SK-N-SH (cell line): ENCODE results near the gene LAMP5. TPM values are rescaled to one million over a fixed set of nuclear protein-coding genes. Genes with fewer than 3 reads are reported as not detected.
A peak's percentile ranks its signal among the peaks of the same experiment; 100 is the strongest.

ENCODE experiments used
- CTCF ChIA-PET: fragments of 300-600, 350-600 bp; formaldehyde crosslinking; extraction: SDS; loops from one replicate; lab custom pipeline; 2021; lab: Yijun Ruan, JAX
- POLR2A ChIA-PET: fragments of 350-600 bp; sonication (Branson Sonifier 250); formaldehyde crosslinking; extraction: SDS; loops from one replicate; lab custom pipeline; 2020; ENCODE audit warnings: antibody characterized with exemption, inconsistent platforms; lab: Yijun Ruan, JAX
- DNase-seq: peaks from one replicate; pipeline ENCODE4 v3.0.0; 2012
- H2AFZ ChIP-seq: fragments of 200-600 bp; sonication (generic); 2 replicates; pipeline ENCODE4 v1.8.1; 2016; ENCODE audit warnings: antibody characterized with exemption, mild to moderate bottlenecking, low read depth
- H3F3A ChIP-seq: fragments of 200-600 bp; sonication (generic); replicated peaks from 2 replicates; pipeline ENCODE3; 2016; ENCODE audit warnings: antibody characterized with exemption, mild to moderate bottlenecking; ENCODE audit not compliant: insufficient read depth
- H3K27ac ChIP-seq, 2 experiments: fragments of 200-500 bp in 1 of 2; fragments of 200-600 bp in 1 of 2; sonication (Bioruptor generic) in 1 of 2; sonication (generic), shearing (Covaris generic) in 1 of 2; 2 replicates each; pipeline versions ENCODE4 v1.5.1 to v1.6.1; 2014 to 2016; ENCODE audit warnings: low read depth in 2 of 2, inconsistent platforms in 1 of 2, low read length in 1 of 2, mild to moderate bottlenecking in 1 of 2, mixed read lengths in 1 of 2
- H3K27me3 ChIP-seq: fragments of 200-600 bp; sonication (generic), shearing (Covaris generic); 2 replicates; pipeline ENCODE4 v1.6.1; 2016; ENCODE audit warnings: mixed run types; ENCODE audit not compliant: insufficient read depth
- H3K36me3 ChIP-seq, 2 experiments: fragments of 200-500 bp in 1 of 2; fragments of 200-600 bp in 1 of 2; sonication (Bioruptor generic) in 1 of 2; sonication (generic) in 1 of 2; replicated peaks in 1 of 2; 2 replicates each; pipeline versions ENCODE3 to v1.5.1; 2014 to 2016; ENCODE audit warnings: low read length in 1 of 2, mild to moderate bottlenecking in 1 of 2; ENCODE audit not compliant: insufficient read depth in 2 of 2, control insufficient read depth in 1 of 2
- H3K4me1 ChIP-seq, 2 experiments: fragments of 200-500 bp in 1 of 2; fragments of 200-600 bp in 1 of 2; sonication (Bioruptor generic) in 1 of 2; sonication (generic), shearing (Covaris generic) in 1 of 2; 2 replicates each; pipeline versions ENCODE4 v1.5.1 to v1.6.1; 2014 to 2016; ENCODE audit warnings: low read depth in 1 of 2, low read length in 1 of 2, mixed run types in 1 of 2; ENCODE audit not compliant: insufficient read depth in 2 of 2, control insufficient read depth in 1 of 2
- H3K4me2 ChIP-seq: fragments of 200-600 bp; sonication (generic), shearing (Covaris generic); 2 replicates; pipeline ENCODE4 v1.6.1; 2017; ENCODE audit warnings: mixed run types
- H3K4me3 ChIP-seq, 2 experiments: fragments of 200-500 bp in 1 of 2; fragments of 200-600 bp in 1 of 2; sonication (Bioruptor generic) in 1 of 2; sonication (generic), shearing (Covaris generic) in 1 of 2; 2 replicates each; pipeline versions ENCODE4 v1.5.1 to v1.8.1; 2014 to 2016; ENCODE audit warnings: low read depth in 2 of 2, inconsistent platforms in 1 of 2, low read length in 1 of 2, mild to moderate bottlenecking in 1 of 2, mixed read lengths in 1 of 2, moderate library complexity in 1 of 2
- H3K79me2 ChIP-seq: fragments of 200-600 bp; sonication (generic); 2 replicates; pipeline ENCODE4 v1.8.1; 2017; ENCODE audit warnings: mild to moderate bottlenecking; ENCODE audit not compliant: insufficient read depth
- H3K9ac ChIP-seq: fragments of 200-600 bp; sonication (generic); 2 replicates; pipeline ENCODE4 v1.6.1; 2017; ENCODE audit warnings: mixed run types
- H3K9me2 ChIP-seq: fragments of 200-600 bp; sonication (generic); 2 replicates; pipeline ENCODE4 v1.6.1; 2017; ENCODE audit warnings: mixed run types
- H3K9me3 ChIP-seq: fragments of 200-600 bp; sonication (generic); 2 replicates; pipeline ENCODE4 v1.6.1; 2017; ENCODE audit warnings: mixed run types, mild to moderate bottlenecking, moderate library complexity
- H4K20me1 ChIP-seq: fragments of 200-600 bp; sonication (generic); 2 replicates; pipeline ENCODE4 v1.6.1; 2017; ENCODE audit warnings: mild to moderate bottlenecking, mixed run types; ENCODE audit not compliant: insufficient read depth
- EP300 ChIP-seq, 2 experiments: IDR thresholded peaks; 2 replicates each; pipeline versions ENCODE4 v1.4.0 to v1.6.1; 2012; ENCODE audit warnings: borderline replicate concordance in 1 of 2, low read depth in 1 of 2, low read length in 1 of 2
- FOSL2 ChIP-seq: IDR thresholded peaks from 2 replicates; pipeline ENCODE4 v1.4.0; 2012; ENCODE audit warnings: low read depth, mild to moderate bottlenecking, moderate library complexity, borderline replicate concordance
- FOXJ3 ChIP-seq: sonication (generic); formaldehyde crosslinking; IDR thresholded peaks from 2 replicates; pipeline ENCODE4 v1.5.1; 2020; ENCODE audit warnings: mild to moderate bottlenecking, missing genetic modification reagents
- FOXM1 ChIP-seq: IDR thresholded peaks from 2 replicates; pipeline ENCODE4 v1.4.0; 2012; ENCODE audit warnings: low read depth, mild to moderate bottlenecking
- GABPA ChIP-seq: IDR thresholded peaks from 2 replicates; pipeline ENCODE4 v1.4.0; 2012; ENCODE audit warnings: low read depth, mild to moderate bottlenecking
- MEF2A ChIP-seq: IDR thresholded peaks from 2 replicates; pipeline ENCODE4 v1.4.0; 2012; ENCODE audit warnings: low read depth, borderline replicate concordance
- NFIC ChIP-seq: IDR thresholded peaks from 2 replicates; pipeline ENCODE4 v1.4.0; 2012; ENCODE audit warnings: borderline replicate concordance
- NRF1 ChIP-seq: IDR thresholded peaks from 2 replicates; pipeline ENCODE4 v1.6.1; 2012; ENCODE audit warnings: low read depth, mild to moderate bottlenecking, low read length
- RCOR1 ChIP-seq: fragments of 150-350 bp; IDR thresholded peaks from 2 replicates; pipeline ENCODE4 v1.6.1; 2017; ENCODE audit warnings: antibody characterized with exemption, low read length
- SMC3 ChIP-seq: IDR thresholded peaks from 2 replicates; pipeline ENCODE4 v1.6.1; 2012; ENCODE audit warnings: low read depth, low read length, improper control_type of control experiment
- TEAD4 ChIP-seq: IDR thresholded peaks from 2 replicates; pipeline ENCODE4 v1.4.0; 2012; ENCODE audit warnings: mild to moderate bottlenecking, borderline replicate concordance; ENCODE audit not compliant: insufficient read depth
- YY1 ChIP-seq: IDR thresholded peaks from 2 replicates; pipeline ENCODE4 v1.4.0; 2012; ENCODE audit warnings: low read depth, mild to moderate bottlenecking
- whole genome bisulfite sequencing: methylation state at CpG from one replicate; pipeline ENCODE4 v1.1.6; 2017; ENCODE audit warnings: low lambda C conversion rate; 5-methylcytosine and 5-hydroxymethylcytosine counted together
- polyA plus RNA-seq, 3 experiments: library from polyadenylated mRNA; depleted of rRNA; stranded (reverse); fragments of >200 nt; gene quantifications; 2 replicates each; pipeline ENCODE4 v1.2.3, GENCODE V29; 2012
- TF ChIP-seq, protein P1 (sequence below): IDR thresholded peaks from 2 replicates; pipeline ENCODE4 v1.4.0; 2012; ENCODE audit warnings: low read depth
- TF ChIP-seq, protein P2 (sequence below): IDR thresholded peaks from 2 replicates; pipeline ENCODE4 v1.4.0; 2012; ENCODE audit warnings: low read depth, borderline replicate concordance
- TF ChIP-seq, protein P3 (sequence below): IDR thresholded peaks from 2 replicates; pipeline ENCODE4 v1.4.0; 2012; ENCODE audit warnings: low read depth, borderline replicate concordance
- TF ChIP-seq, protein P4 (sequence below): fragments of 150-350 bp; IDR thresholded peaks from 2 replicates; pipeline ENCODE4 v1.6.1; 2016; ENCODE audit warnings: mild to moderate bottlenecking, low read depth, low read length
- TF ChIP-seq, protein P5 (sequence below): IDR thresholded peaks from 2 replicates; pipeline ENCODE4 v1.6.1; 2012; ENCODE audit warnings: mild to moderate bottlenecking, low read depth, low read length, moderate library complexity

The LAMP5 gene
- polyA plus RNA-seq, 1 of the 3 experiments (the other 2 are of a cell fraction), result 4.8 TPM

DNA sequence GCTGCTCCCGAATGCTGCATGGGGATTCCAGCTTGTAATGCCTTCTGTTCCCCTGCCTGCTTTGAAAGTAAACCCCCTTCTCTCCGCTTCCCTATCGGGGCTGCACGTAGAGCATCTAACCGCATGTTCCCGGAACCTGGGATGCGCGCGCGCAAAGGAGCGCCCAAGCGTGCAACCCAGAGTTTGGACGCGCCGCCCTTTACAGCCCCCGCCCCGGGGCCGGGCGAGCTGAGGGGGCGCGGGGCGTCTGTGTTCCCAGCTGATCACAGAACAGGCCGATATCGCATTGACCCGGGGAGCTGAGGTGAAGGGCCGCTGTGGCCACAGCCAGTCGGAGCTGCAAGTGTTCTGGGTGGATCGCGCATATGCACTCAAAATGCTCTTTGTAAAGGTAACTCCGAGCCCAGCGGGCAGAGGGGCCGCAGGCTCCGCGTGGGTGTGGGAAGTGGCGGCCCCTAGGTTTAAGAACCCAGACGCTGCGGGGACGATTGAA lies 1.4 kb downstream of the LAMP5 start:
- peak overlapping the region; percentile 54 to 66 for H3K4me3 ChIP-seq
- H3K9me2 ChIP-seq, result no peaks in the 10 kb centered on the region
- peak; percentile 76 for DNase-seq
- no peaks in the 10 kb centered on the region for H3K79me2 ChIP-seq
- no peak overlapping the region; a peak in 1 of 4 replicates for H3K27ac ChIP-seq
- CTCF ChIA-PET, result interaction anchor here (0.8 to 4.4 kb wide), 7 partner anchors 10 to 108 kb away, joined by 3 to 27 read pairs (median 7); no protein-coding TSS in a partner anchor
- peaks cover 11% of the 10 kb centered on the region; the same call in 1 of the 2 replicates for H3K27me3 ChIP-seq
- no peaks in the 10 kb centered on the region for H3K36me3 ChIP-seq
- H2AFZ ChIP-seq, result peak overlapping the region; percentile 76; the same call in 1 of the 2 replicates
- peaks cover 6% of the 10 kb centered on the region for H3F3A ChIP-seq
- H3K4me1 ChIP-seq, result peaks cover 0 to 19% of the 10 kb centered on the region in 2 experiments; a peak in 3 of 4 replicates
- H3K9ac ChIP-seq, result no peak overlapping the region
- WGBS, result 31% methylated on average over 31 of the region's 38 CpGs
- POLR2A ChIA-PET, result interaction anchor here (0.6 to 2.8 kb wide), 5 partner anchors 10 to 93 kb away, joined by 3 to 8 read pairs (median 5); no protein-coding TSS in a partner anchor
- no peaks in the 10 kb centered on the region for H3K9me3 ChIP-seq
- H3K4me2 ChIP-seq, result peak overlapping the region; percentile 77
- no peaks in the 10 kb centered on the region for H4K20me1 ChIP-seq
- TF ChIP-seq, protein P1, sequence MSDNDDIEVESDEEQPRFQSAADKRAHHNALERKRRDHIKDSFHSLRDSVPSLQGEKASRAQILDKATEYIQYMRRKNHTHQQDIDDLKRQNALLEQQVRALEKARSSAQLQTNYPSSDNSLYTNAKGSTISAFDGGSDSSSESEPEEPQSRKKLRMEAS, result peak; percentile 39; the same call in 1 of the 2 replicates
- TF ChIP-seq NRF1 (peak; percentile 49), GABPA (no peak)

DNA sequence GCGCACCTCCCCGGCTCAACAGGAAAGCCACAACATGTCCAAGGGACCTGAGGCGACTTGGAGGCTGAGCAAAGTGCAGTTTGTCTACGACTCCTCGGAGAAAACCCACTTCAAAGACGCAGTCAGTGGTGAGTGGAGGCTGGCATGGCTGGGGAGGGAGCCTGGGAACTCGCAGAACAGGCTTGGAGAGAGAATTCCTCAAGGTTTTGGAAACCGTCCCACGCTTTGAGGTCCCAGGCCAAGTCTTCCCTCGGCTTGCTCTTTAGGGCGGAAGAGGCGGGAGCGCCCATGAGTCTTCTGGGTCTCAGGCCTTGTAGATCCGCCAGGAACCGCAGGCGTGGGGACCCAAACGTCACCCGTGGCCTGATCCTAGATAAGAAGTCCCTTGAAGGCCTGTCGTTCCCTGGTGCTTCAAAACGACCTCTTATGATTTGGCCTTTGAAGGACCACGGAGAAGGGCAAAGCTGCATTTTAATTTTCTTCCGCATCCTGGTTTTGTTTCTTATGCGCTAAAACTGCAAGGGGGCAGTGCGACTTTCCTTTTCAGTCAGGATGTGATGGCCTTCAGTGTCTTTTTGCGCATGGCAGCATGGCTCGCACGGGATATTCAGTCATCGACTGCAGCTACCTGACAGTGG lies 2.0 kb downstream of the LAMP5 start:
- H3F3A ChIP-seq, result peaks cover 6% of the 10 kb centered on the region
- H3K27me3 ChIP-seq, result peaks cover 11% of the 10 kb centered on the region; the same call in 1 of the 2 replicates
- POLR2A ChIA-PET, result interaction anchor here (1.4 to 2.8 kb wide), 2 partner anchors 9 to 16 kb away, joined by 5 to 8 read pairs; no protein-coding TSS in a partner anchor
- 71% methylated on average over 20 of the region's 28 CpGs for WGBS
- no peaks in the 10 kb centered on the region for H3K79me2 ChIP-seq
- H3K27ac ChIP-seq, result no peak overlapping the region
- peak; percentile 18 for DNase-seq
- H4K20me1 ChIP-seq, result no peaks in the 10 kb centered on the region
- no peak overlapping the region for H3K9ac ChIP-seq
- no peak overlapping the region for H2AFZ ChIP-seq
- peaks cover 0 to 19% of the 10 kb centered on the region in 2 experiments; a peak in 3 of 4 replicates for H3K4me1 ChIP-seq
- no peaks in the 10 kb centered on the region for H3K9me2 ChIP-seq
- no peaks in the 10 kb centered on the region for H3K36me3 ChIP-seq
- H3K4me3 ChIP-seq, result peak overlapping the region in 1 of 2 experiments; percentile 54; a peak in 2 of 4 replicates
- H3K9me3 ChIP-seq, result no peaks in the 10 kb centered on the region
- H3K4me2 ChIP-seq, result peak overlapping the region; percentile 77
- CTCF ChIA-PET, result interaction anchor here (0.8 to 4.4 kb wide), 5 partner anchors 15 to 108 kb away, joined by 3 to 27 read pairs (median 4); no protein-coding TSS in a partner anchor
- TF ChIP-seq SMC3, result no peak
- no peak for TF ChIP-seq RCOR1
- no peak for TF ChIP-seq FOXJ3
- TF ChIP-seq EP300 (IDR thresholded peaks at IDR 0.05; ENCODE audit: borderline replicate concordance in 1 of 2, low read depth in 1 of 2, low read length in 1 of 2), result no peak
- TF ChIP-seq, protein P2, sequence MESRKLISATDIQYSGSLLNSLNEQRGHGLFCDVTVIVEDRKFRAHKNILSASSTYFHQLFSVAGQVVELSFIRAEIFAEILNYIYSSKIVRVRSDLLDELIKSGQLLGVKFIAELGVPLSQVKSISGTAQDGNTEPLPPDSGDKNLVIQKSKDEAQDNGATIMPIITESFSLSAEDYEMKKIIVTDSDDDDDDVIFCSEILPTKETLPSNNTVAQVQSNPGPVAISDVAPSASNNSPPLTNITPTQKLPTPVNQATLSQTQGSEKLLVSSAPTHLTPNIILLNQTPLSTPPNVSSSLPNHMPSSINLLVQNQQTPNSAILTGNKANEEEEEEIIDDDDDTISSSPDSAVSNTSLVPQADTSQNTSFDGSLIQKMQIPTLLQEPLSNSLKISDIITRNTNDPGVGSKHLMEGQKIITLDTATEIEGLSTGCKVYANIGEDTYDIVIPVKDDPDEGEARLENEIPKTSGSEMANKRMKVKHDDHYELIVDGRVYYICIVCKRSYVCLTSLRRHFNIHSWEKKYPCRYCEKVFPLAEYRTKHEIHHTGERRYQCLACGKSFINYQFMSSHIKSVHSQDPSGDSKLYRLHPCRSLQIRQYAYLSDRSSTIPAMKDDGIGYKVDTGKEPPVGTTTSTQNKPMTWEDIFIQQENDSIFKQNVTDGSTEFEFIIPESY, result no peak
- TF ChIP-seq NFIC, result no peak
- TF ChIP-seq TEAD4, result no peak
- TF ChIP-seq, protein P3, sequence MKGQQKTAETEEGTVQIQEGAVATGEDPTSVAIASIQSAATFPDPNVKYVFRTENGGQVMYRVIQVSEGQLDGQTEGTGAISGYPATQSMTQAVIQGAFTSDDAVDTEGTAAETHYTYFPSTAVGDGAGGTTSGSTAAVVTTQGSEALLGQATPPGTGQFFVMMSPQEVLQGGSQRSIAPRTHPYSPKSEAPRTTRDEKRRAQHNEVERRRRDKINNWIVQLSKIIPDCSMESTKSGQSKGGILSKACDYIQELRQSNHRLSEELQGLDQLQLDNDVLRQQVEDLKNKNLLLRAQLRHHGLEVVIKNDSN, result no peak
- no peak for TF ChIP-seq FOXM1
- TF ChIP-seq, protein P4, sequence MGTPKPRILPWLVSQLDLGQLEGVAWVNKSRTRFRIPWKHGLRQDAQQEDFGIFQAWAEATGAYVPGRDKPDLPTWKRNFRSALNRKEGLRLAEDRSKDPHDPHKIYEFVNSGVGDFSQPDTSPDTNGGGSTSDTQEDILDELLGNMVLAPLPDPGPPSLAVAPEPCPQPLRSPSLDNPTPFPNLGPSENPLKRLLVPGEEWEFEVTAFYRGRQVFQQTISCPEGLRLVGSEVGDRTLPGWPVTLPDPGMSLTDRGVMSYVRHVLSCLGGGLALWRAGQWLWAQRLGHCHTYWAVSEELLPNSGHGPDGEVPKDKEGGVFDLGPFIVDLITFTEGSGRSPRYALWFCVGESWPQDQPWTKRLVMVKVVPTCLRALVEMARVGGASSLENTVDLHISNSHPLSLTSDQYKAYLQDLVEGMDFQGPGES, result no peak
- TF ChIP-seq MEF2A, result no peak
- TF ChIP-seq, protein P5, sequence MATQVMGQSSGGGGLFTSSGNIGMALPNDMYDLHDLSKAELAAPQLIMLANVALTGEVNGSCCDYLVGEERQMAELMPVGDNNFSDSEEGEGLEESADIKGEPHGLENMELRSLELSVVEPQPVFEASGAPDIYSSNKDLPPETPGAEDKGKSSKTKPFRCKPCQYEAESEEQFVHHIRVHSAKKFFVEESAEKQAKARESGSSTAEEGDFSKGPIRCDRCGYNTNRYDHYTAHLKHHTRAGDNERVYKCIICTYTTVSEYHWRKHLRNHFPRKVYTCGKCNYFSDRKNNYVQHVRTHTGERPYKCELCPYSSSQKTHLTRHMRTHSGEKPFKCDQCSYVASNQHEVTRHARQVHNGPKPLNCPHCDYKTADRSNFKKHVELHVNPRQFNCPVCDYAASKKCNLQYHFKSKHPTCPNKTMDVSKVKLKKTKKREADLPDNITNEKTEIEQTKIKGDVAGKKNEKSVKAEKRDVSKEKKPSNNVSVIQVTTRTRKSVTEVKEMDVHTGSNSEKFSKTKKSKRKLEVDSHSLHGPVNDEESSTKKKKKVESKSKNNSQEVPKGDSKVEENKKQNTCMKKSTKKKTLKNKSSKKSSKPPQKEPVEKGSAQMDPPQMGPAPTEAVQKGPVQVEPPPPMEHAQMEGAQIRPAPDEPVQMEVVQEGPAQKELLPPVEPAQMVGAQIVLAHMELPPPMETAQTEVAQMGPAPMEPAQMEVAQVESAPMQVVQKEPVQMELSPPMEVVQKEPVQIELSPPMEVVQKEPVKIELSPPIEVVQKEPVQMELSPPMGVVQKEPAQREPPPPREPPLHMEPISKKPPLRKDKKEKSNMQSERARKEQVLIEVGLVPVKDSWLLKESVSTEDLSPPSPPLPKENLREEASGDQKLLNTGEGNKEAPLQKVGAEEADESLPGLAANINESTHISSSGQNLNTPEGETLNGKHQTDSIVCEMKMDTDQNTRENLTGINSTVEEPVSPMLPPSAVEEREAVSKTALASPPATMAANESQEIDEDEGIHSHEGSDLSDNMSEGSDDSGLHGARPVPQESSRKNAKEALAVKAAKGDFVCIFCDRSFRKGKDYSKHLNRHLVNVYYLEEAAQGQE, result no peak
- TF ChIP-seq YY1, result no peak
- TF ChIP-seq FOSL2, result no peak
